ENCODE data around the gene PNLIP.

The PNLIP gene

DNA sequence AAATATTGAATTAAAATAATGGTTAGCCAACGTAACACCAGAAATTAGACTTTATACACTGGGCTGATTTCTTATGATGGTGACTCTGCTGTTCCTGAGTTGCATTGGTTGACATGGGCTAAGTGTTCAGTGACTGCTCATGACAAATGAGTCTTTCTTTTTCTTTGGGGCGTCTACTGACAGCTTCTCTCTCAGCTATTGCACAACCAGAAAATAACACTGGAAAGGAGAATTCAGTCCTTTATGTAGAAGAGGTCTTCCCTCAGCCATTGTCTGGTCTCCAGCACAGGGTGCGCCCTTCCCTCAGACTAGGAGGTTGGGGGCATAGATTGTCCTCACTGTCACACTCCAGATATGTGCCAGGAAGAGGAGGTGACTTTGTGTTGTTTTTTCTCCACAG lies 21.6 kb downstream of the PNLIP start:
- in situ Hi-C loops (cut with MboI; ENCODE audit: low sequenced_read_pairs): no loop called here

DNA sequence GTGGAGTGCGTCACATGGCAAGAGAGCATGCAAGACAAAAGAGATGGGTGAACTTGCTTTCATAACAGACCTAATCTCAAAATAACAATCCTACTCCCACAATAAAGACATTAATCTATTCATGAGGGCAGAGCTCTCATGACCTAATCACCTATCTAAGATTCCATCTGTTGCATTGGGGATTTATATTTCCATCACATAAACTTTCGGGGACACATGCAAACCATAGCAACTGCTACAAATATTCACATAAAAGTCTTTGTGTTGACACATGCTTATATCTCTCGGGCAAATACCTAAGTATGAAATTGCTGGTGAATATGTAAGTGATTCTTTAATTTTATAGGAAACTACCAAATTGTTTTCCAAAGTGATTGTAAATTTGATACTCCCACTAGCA lies 29.1 kb downstream of the PNLIP start:
- in situ Hi-C loops (cut with MboI; ENCODE audit: low sequenced_read_pairs): no loop called here

DNA sequence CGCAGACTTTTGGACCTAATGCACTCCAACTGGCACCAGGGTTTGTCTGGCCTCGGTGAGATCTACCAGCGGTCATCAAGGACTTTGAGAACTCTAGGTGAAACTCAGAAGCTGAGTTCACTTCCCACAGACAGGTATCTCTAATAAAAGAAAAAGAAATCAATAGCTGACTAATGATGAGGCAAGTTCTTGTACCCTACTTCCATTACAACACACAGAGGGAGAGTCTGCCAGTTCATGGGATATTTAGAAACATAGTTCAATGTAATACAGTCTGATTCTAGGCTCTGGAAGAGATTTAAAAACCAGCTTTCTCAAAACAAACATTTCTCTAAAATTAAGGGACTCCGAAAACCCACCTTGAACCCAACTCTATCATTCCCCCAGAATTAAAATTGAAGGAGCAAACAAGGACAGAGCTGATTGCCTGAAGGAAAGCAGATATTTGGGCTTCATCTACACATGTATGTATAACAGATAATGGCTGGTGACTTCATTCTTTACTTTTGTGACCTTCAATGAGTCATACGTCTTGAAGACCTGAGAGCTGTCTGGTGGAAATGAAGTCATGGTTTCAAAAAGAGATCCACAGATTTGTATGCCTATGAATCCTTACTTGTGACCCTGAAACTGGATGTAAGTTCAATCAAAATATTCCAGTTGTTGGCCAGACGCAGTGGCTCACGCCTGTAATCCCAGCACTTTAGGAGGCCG lies 42.3 kb downstream of the PNLIP start:
- in situ Hi-C loops (cut with MboI; ENCODE audit: low sequenced_read_pairs): no loop called here

DNA sequence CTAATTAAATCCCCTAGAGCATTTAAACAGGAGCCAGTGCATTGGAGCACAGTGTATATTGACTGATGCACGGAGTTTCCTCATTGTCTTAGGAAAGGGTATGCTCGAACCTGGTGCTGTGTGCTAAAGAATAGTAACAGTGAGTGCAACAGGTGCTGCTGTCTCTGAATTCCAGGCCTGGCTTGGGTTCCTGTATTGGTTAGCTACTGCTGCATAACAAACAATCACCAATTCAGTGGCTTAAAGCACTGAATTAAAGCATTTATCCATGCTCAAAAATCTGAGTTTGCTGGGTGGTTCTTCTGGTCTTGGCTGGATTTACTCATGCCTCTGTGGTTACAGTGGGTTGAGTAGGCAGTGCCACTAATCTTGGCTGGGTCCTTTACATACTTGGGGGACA lies 43.3 kb downstream of the PNLIP start:
- in situ Hi-C loops (cut with MboI; ENCODE audit: low sequenced_read_pairs): no loop called here

DNA sequence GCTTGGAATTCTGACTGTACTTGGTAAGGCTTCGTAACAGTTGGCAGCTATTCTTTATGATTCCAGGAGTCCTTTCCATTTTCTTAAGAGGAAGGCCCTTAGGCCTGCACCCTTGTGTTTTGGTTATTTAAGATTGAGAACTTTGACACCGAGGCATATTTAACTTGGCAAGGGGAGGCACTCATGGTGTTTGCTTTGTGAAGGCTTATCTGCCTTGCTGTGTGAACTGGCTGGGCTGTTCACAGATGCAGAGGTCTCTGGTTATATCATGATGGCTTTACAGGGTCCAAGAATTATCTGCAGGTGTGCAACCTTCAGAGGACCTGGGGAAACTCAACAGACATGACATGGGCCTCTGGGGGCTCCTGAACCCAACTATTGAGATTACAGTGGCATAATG lies 44.2 kb downstream of the PNLIP start:
- in situ Hi-C loops (cut with MboI; ENCODE audit: low sequenced_read_pairs): no loop called here

DNA sequence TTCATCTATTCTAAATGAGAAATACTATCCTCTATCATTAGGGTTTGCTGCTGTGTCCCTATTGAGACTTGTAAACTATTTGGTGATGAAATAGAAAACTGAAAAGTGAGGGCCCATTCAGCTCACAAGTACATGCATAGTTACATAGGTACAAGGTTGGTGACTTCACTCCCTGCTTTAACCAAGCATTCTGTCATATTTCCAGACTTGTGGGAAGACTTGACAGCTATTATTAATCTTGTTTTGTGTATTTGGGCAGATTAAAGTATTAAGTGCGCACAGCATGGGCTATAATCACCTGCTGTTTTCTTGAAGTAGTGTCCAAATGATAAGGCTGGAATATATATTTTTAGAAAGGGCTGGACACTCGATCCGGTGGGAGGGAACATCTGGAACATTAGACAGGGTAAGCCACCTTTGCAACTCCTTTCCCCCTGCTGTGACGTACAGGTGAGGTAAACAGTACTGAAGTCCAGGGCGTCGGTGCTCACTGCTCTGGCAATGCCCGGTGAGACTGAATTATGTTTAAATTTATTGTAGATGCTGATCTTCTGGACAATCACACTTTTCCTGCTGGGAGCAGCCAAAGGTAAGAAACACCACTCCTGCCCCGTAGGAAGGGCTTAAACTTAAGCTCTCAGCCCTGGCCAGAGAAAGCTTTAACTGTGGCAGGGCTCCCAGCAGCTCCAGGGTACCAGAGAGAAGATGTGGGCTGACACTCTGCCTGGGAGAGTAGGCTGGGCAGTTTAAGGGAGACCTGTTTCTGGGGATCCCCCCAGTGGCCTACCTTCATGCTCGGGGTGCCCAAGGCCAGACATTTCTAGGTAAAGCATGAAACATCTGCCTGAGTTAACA lies 45.1 kb downstream of the PNLIP start, which contains the start of gene PNLIPRP1:
Gene PNLIPRP1 (plus strand): TSS at position 370 of the 855 bp plus-strand sequence. CDS start 171 bp downstream, at position 541.
- in situ Hi-C loops (cut with MboI; ENCODE audit: low sequenced_read_pairs): no loop called here

DNA sequence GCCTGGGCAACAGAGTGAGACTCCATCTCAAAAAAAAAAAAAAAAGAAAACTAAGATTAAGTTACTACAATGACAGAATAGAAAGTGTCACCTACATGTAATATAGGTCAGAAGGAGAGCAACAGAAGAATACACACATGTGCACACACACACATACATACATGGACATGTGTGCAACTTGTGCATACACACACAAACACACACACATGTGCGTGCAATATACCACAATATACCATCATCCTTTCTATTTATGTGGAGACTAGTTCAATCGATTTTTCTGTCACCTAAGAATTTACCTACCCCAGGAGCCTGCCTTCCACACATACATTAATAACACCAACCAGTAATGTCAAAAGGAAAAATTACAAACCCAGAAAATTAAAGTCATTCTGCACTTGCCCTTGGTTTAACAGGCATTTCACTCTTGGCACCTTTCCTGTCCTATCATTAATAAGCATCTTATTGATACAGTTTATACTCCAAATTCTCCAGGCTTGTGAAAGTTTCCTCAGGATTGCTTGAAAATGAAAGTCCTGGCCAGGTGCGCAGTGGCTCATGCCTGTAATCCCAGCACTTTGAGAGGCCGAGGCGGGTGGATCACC lies 47.5 kb downstream of the PNLIP start:
- in situ Hi-C loops (cut with MboI; ENCODE audit: low sequenced_read_pairs): no loop called here

DNA sequence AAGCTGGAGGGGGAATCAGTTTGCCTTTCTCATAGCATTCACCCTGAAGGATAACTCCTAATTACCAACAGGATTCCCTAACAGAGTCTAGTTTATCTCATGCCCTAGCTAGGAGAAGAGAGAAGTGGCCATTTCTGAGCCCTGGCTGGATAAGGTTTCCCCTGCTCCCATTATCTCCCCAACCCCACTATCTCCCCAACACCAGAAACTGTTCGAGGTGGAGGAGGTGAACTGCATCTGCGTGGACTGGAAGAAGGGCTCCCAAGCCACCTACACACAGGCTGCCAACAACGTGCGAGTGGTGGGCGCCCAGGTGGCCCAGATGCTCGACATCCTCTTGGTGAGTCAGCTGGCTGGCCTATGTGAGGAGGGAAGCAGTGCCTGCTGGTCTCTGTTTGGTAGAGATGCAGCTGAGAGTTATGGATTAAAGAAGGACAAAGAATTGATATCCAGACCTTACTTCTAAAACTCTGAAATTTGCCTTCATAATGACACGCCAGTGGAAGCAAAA lies 48.8 kb downstream of the PNLIP start:
- in situ Hi-C loops (cut with MboI; ENCODE audit: low sequenced_read_pairs): no loop called here

DNA sequence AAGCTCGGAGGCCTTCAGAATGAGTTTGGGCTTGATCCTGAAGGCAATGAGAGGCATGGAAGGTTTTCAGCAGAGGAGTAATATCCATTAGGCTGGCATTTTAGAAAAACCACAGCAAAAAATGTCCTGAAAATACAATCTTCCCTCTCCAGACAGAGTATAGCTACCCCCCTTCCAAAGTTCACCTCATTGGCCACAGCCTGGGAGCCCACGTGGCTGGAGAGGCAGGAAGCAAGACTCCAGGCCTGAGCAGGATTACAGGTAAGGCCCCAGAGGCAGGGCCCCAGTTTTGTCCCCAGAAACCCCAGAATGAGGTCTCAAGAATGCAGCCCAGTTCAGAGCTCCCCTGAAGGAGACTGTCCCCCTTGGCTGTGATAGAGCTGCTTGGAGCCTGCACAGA lies 50.3 kb downstream of the PNLIP start:
- in situ Hi-C loops (cut with MboI; ENCODE audit: low sequenced_read_pairs): no loop called here

DNA sequence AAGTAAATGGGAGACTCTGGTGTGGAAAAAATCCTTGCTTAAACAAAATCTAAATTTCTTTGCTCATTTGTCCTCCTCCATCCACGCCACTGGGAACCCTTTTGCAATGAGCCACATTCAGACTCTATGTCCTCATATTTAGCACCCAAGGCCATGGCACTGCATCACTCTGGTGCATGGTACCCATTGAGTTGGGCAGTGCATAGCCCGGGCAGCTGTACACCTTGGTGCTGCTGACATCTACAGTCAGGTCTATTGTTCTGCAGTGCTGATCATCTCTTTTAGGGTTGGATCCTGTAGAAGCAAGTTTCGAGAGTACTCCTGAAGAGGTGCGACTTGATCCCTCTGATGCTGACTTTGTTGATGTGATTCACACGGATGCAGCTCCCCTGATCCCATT lies 51.8 kb downstream of the PNLIP start:
- in situ Hi-C loops (cut with MboI; ENCODE audit: low sequenced_read_pairs): no loop called here

DNA sequence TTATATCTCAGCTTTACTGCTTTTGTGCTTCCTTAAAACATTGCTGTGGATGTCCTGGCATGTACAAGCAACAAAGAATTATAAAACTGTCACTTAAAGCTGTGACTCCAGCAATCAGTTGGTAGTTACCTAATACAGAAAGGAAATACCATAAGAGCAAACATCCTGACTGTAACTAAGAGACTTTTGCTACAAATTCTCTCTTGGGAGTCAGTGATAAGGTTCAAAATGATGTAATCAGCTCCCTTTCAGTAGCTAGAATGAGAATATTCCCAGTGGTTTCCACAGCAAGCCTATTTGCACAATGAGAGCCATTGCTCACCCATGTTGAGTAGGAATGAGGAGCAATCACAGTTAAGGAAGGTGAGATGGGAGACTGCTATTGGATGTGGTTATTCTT lies 52.6 kb downstream of the PNLIP start:
- in situ Hi-C loops (cut with MboI; ENCODE audit: low sequenced_read_pairs): no loop called here

DNA sequence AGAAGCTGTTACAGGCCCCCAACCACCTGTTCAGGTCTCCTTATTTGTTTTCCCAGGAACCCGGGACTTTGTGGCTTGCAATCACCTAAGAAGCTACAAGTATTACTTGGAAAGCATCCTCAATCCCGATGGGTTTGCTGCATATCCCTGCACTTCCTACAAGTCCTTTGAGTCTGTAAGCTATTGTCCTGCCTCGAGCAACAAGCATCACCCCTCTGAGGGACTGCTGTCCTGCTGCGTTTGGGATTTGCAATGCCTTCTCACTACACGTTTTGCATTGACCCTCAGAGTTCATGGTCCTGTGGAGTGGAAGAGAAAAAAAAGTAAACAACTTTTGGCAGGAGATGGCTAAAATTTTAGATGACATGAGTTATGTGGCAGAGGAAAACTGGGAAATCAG lies 54.3 kb downstream of the PNLIP start:
- in situ Hi-C loops (cut with MboI; ENCODE audit: low sequenced_read_pairs): no loop called here

DNA sequence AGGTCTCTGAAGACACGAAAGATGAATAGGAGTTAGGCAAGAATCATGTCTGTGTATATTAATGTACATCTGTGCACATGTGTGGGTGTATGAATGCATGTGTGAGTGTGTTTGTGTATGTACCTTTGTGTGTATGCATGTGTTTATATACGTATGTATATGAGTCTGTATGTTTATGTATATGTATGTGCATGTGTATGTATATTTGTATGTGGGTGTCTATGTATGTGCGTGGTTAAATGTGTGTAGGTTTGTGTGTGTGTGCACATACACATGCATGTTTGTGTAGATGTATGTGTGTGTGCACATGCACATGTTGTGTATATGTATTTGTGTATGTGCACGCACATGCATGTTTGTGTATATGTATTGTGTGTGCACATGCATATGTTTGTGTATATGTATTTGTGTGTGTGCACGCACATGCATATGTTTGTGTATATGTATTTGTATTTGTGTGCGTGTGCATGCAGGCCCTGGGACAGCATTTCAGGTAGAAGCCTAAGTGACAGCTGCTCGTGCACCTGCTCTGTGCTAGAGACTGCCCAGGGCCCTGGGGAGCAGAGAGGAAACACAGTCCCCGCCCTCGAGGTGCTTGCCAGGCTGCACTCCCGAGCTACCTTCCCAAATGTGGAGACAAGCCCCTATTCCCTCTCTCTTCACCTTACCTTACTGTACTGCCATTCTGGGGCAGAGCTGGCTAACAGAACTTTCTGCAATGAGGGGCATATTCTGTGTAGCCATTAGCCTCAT lies 57.1 kb downstream of the PNLIP start:
- in situ Hi-C loops (cut with MboI; ENCODE audit: low sequenced_read_pairs): no loop called here

DNA sequence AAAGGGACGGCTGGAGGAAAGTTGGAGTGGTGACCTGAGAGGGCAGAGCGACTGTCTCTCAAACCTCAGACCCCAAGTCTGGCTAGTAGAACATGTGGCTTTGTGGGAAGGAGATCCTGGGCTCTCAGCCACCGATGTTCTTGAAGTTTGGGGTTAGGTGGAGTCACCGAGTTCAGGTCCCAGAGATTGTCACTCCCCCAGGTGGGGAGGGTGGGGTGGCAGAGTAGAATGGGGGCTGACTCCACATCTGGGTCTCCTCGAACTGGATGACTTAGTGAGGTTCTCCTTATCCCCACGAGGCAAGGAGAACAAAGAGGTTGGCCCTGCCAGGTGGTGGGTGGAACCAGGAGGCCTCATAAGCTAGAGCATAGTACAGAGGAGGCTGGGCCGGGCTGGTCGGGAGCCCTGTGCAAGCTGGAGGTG lies 60.3 kb downstream of the PNLIP start:
- in situ Hi-C loops (cut with MboI; ENCODE audit: low sequenced_read_pairs): no loop called here

DNA sequence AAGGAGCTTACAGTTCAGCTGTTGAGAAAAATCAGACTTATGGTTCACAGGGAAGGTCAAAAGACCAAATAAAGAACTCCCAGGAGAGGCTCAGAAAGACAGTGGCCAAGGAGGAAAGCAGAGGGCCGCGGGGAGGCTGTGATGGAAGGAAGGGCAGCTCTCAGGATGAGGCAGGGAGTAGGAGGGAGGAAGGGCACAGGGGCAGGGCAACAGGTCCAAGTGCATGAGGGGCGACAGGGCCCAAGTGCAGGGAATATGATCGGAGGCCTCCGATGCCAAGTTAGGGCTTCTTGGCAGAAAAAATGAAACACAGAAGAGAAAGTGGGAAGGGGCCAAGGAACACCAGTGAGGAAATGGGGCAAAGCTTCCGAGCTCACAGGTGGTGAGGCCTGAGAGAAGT lies 61.6 kb downstream of the PNLIP start:
- in situ Hi-C loops (cut with MboI; ENCODE audit: low sequenced_read_pairs): no loop called here

DNA sequence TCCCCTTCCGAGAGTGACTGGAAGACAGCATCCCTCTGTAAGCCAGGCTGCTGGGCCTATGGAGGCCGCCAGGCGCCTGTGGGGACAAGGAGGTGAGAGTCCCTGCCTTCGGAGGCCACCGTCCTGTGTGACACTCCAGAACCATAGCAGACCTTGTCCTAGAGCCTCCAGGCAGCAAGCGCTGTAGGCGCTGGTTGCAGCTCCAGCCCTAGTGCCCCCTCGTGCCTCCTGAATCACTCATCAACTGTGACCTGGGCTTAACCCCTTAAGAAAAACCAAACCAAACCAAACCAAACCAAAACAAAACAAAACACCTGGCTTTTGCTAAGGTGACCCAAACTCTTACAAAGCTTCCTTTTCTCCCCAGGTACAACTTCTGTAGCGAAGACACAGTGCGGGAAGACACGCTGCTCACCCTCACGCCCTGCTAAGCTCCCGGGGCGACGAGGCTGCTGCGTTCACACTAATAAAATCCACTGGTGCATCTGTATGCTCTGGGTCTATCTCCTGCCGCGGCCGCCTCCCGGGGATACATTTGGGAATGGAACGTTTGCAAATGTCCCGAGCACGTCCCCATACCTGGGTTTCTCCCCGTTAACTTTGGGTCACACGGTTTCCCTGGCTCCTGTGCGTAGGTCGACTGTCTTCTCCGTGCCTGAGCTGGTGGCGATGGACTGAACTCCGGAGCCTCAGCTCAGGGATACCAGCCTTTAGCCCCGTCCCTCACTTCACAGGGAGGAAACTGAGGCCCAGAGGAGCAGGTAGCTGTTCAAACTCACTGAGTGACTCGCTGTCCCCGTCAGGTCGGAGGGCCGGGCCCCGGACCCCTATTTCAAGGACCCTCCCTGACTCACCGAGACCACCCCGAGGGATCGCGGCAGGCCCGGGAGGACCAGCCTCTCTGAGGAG lies 63.2 kb downstream of the PNLIP start:
- in situ Hi-C loops (cut with MboI; ENCODE audit: low sequenced_read_pairs): no loop called here

DNA sequence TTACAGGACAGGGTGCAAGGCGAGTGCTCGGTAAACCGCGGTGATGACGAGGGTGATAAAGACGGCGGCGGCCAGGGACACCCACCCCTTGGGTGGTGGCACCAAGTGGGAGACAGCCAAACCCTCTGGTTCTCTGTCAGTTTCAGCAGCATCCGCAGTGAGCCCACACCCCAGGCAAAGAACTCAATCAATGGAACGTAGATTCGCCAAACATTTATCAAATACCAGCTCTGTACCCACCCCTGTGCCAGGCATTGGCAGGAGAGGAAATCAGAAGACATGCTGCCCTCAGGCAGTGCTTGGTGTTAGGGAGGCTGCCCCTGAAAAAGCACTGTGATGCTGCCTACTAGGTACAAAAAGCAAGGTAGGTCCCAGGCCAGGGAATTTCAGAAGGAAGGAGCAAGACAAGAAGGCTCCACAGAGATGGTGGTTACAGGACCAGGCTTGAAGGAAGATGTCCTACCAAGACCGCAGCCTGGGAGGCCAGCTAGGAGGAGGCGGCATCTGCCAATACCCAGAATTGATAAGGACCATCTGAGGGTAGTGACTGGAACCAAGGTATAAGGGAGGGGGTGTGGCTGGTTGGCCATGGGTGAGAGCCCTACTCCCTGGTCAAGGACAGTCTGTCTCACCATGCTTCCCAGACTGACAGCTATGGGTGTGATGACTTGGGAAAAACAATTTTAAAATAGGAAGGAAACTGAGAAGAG lies 64.9 kb downstream of the PNLIP start:
- in situ Hi-C loops (cut with MboI; ENCODE audit: low sequenced_read_pairs): no loop called here

DNA sequence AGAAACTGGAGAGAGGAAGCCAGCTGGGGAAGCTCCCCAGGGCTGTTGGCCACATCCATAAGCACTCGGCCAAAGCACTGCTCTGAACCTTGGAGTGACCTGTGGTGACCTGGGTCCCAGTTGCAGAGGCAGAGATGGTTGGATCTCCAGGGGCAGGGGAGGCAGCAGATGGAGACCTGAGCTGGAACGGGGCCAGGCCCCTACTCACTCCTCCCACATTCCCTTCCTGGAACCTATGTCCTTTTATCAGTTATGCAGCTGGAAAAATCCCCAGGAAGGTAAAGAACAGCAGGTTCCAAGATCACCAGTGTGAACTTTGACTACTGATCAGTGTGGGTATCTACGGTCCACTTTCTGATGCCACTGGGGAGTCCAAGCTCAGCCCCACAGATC lies 65.4 kb downstream of the PNLIP start:
- in situ Hi-C loops (cut with MboI; ENCODE audit: low sequenced_read_pairs): no loop called here

DNA sequence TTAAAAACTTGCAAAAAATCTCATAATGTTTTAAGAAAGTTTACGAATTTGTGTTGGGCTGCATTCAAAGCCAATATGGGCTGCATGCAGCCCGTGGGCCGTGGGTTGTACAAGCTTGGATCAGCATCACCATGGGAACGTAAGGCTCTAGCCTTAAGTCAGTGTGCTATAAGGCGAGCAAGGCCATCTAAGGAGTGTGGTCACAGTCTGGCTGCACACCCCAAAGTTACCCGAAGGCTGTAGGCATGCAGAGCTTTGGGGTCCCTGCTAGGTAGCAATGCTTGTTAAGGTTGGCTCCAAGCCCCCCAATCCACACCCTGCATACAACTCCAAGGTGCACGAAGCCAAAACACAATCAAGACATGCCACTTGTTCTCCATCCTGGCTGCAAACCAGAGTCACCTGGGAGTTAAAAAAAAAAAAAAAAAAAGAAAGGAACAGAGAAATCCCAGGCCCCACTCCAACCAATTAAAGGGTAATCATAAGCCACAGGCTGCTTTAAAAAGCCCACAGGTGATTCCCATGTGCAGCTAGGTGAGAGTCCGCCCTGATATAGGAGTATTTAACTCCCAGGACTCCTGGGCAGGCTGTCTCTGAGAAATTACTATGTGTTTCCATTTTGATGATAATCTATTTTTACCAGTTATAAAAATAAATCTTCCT lies 66.5 kb downstream of the PNLIP start:
- in situ Hi-C loops (cut with MboI; ENCODE audit: low sequenced_read_pairs): no loop called here

Measured in HL-60/S4 treated with retinoic acid at 250 ng/mL for 4 days and 3 days (cell line).